GM12872 (cell line): Measurements from ENCODE around the gene NIPAL3.

Source experiments
- CTCF ChIP-seq: IDR thresholded peaks from 3 replicates; pipeline ENCODE4 v1.5.1; 2011; ENCODE audit warnings: low read depth, mild to moderate bottlenecking, low read length, moderate library complexity; ENCODE audit not compliant: insufficient read depth

The NIPAL3 gene

DNA sequence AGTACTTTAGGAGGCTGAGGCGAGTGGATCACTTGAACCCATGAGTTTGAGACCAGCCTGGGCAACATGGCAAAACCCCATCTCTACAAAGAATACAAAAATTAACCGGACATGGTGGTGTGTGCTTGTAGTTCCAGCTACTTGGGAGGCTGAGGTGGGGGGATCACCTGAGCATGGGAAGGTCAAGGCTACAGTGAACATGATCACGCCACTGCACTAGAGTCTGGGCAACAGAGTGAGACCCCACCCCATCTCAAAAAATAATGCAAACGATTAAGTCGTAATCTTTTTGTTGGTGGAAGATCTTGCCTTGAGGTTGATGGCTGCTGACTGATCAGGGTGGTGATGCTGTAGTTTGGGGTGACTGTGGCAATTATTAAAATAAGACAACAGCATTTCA lies 93.3 kb downstream of the NIPAL3 start:
- no peak for TF ChIP-seq CTCF

DNA sequence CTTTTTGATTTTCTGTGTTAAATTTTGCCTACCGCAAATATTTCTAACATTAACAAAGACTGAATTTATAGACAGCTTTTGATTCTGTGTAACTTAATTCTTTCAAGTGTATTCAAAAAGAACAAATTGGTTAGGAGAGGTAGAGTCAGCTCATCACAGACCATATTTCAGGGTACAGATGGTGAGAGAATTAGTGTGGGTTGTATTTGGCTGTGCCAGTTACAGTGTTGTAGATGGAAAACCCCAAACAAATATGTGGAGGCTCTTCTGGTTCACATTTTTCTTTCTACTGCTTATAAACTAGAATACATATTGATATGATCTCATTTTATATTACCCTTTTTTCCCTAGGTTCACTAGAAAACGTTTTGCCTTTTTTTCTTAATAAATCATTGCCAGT lies 98.1 kb downstream of the NIPAL3 start:
- TF ChIP-seq CTCF = no peak

- no peak for TF ChIP-seq CTCF
Observed at GRCh38 chr1:24514946-24515345, 99.3 kb downstream of the NIPAL3 start.

GRCh38 chr1:24516506-24516905 lies 100.9 kb downstream of the NIPAL3 start:
- TF ChIP-seq CTCF = no peak

DNA sequence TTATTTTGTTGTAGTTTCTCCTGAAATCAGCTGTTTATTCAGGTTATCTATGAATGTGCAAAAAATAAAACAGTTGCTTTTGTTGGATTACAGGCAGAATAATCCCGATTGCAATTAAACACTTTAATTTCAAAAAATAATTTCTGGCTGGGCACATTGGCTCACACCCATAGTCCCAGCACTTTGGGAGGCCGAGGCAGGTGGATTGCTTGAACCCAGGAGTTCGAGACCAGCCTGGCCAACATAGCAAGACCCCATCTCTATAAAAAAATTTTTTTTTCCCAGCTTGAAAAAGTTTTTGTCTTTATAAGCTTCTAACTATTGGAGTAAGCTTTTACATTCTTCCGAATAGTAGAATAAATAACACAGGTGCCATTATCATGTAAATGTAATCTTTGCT lies 102.3 kb downstream of the NIPAL3 start:
- no peak for TF ChIP-seq CTCF
